Mesendoderm (in vitro differentiated cells): ENCODE measurements around the gene GRIK4.

Experiments
- DNase-seq: peaks from one replicate; pipeline ENCODE4 v3.0.0; 2013
- H2AK5ac ChIP-seq: 2 replicates; pipeline ENCODE4 v1.6.1; 2013; ENCODE audit warnings: low read length, inconsistent platforms
- H2BK120ac ChIP-seq: 2 replicates; pipeline ENCODE4 v1.6.1; 2013; ENCODE audit warnings: low read depth, mild to moderate bottlenecking, low read length, moderate library complexity, mixed read lengths
- H2BK15ac ChIP-seq: replicated peaks from 2 replicates; pipeline ENCODE4 v1.6.1; 2013; ENCODE audit warnings: low read depth, mild to moderate bottlenecking, moderate library complexity
- H2BK5ac ChIP-seq: 2 replicates; pipeline ENCODE4 v1.6.1; 2013; ENCODE audit warnings: low read length, inconsistent platforms
- H3K18ac ChIP-seq: 2 replicates; pipeline ENCODE4 v1.6.1; 2013; ENCODE audit warnings: mild to moderate bottlenecking, low read length, mixed read lengths
- H3K23ac ChIP-seq: one replicate; pipeline ENCODE4 v1.6.1; 2013; ENCODE audit warnings: low read length
- H3K27ac ChIP-seq: 2 replicates; pipeline ENCODE4 v1.5.1; 2013; ENCODE audit warnings: low read depth, mild to moderate bottlenecking, inconsistent platforms, low read length, moderate library complexity
- H3K27me3 ChIP-seq: 2 replicates; pipeline ENCODE4 v1.6.1; 2013; ENCODE audit warnings: low read length, control low read depth, mild to moderate bottlenecking, inconsistent platforms; ENCODE audit not compliant: insufficient read depth, poor library complexity
- H3K36me3 ChIP-seq: 2 replicates; pipeline ENCODE4 v1.6.1; 2013; ENCODE audit warnings: low read length, inconsistent platforms; ENCODE audit not compliant: control insufficient read depth, insufficient read depth
- H3K4ac ChIP-seq: one replicate; pipeline ENCODE4 v1.6.1; 2013; ENCODE audit warnings: low read depth, mild to moderate bottlenecking, low read length, moderate library complexity
- H3K4me1 ChIP-seq: 2 replicates; pipeline ENCODE4 v1.6.1; 2013; ENCODE audit warnings: low read depth, low read length, inconsistent platforms; ENCODE audit not compliant: control insufficient read depth
- H3K4me2 ChIP-seq: 2 replicates; pipeline ENCODE4 v1.6.1; 2013; ENCODE audit warnings: low read length
- H3K4me3 ChIP-seq: 2 replicates; pipeline ENCODE4 v1.5.1; 2013; ENCODE audit warnings: mild to moderate bottlenecking, low read length
- H3K56ac ChIP-seq: one replicate; pipeline ENCODE4 v1.6.1; 2013; ENCODE audit warnings: low read length
- H3K79me1 ChIP-seq: 2 replicates; pipeline ENCODE4 v1.6.1; 2013; ENCODE audit warnings: low read length, inconsistent platforms
- H3K79me2 ChIP-seq: 2 replicates; pipeline ENCODE4 v1.6.1; 2013; ENCODE audit warnings: mild to moderate bottlenecking, low read length; ENCODE audit not compliant: control insufficient read depth, insufficient read depth
- H3K9ac ChIP-seq: 2 replicates; pipeline ENCODE4 v1.6.1; 2013; ENCODE audit warnings: low read length, inconsistent platforms
- H4K5ac ChIP-seq: one replicate; pipeline ENCODE4 v1.6.1; 2013; ENCODE audit warnings: low read length
- H4K8ac ChIP-seq: one replicate; pipeline ENCODE4 v1.6.1; 2013; ENCODE audit warnings: low read depth, mild to moderate bottlenecking, control low read depth, low read length, moderate library complexity
- WGBS: extraction: QIAGEN DNeasy Blood & Tissue Kit; methylation state at CpG from one replicate; pipeline ENCODE4 v1.1.7; 2013; ENCODE audit warnings: low lambda C conversion rate, missing lambda C conversion rate; ENCODE audit not compliant: insufficient coverage; ENCODE audit errors: extremely low coverage; 5-methylcytosine and 5-hydroxymethylcytosine counted together

The GRIK4 gene

DNA sequence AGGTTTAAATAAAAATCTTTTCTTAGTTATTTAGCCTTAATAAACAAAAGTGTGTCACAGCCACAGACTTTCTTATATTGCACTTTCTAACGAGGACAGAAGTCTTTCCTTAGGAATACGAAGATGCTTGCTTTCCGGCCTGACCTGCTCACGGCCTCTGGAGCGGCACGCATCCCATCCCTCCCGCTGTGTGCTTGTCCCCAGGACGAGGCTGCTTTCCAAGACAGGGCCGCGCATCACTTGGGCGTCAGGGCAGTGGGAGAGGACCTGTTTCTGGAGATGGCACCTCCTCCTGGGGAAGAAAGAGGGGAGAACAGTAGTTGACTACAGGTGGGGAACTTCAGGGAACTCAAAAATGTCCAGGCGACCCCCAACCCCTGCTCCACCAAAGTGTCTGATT, 26.4 kb downstream of the GRIK4 start:
- no peak overlapping the region for H2BK15ac ChIP-seq
- H3K79me2 ChIP-seq: no peaks in the 10 kb centered on the region
- H3K36me3 ChIP-seq: no peaks in the 10 kb centered on the region
- no peak overlapping the region for H3K56ac ChIP-seq
- no peak overlapping the region for H3K23ac ChIP-seq
- no CpG with 5 or more reads among the region's 12 CpGs for WGBS
- no peaks in the 10 kb centered on the region for H3K27me3 ChIP-seq
- H3K79me1 ChIP-seq: no peaks in the 10 kb centered on the region
- no peak overlapping the region for H3K9ac ChIP-seq
- no peak overlapping the region for H3K27ac ChIP-seq
- no peak overlapping the region for H3K4me2 ChIP-seq
- no peak overlapping the region for H4K8ac ChIP-seq
- no peak for DNase-seq
- H3K4me3 ChIP-seq: no peak overlapping the region
- H3K18ac ChIP-seq: no peak overlapping the region
- no peak overlapping the region for H4K5ac ChIP-seq
- no peak overlapping the region for H2AK5ac ChIP-seq
- no peak overlapping the region for H2BK120ac ChIP-seq
- H3K4me1 ChIP-seq: no peaks in the 10 kb centered on the region
- H2BK5ac ChIP-seq: no peak overlapping the region
- H3K4ac ChIP-seq: no peak overlapping the region

DNA sequence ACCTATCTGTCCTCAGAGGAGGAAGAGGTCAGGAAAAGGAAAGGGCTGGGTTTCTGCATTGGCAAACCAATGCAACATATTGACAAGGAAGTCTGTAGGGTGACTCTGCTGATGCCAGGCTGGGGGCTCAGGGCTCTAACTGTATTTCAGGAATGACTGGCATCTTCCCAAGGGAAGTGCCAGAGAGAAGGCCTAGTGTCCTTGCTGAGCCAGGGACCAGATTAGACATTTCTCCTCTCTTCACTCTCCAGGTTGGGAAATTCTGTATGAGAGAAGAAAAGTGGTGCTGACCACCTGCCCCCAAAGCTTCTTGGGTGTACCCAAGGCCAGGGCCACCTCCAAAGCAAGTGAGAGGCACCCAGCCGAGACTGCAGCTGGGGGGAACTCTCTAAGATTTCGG, 27.2 kb downstream of the GRIK4 start:
- no CpG with 5 or more reads among the region's 2 CpGs for WGBS
- Histone ChIP-seq H4K5ac (no peak overlapping the region), H2BK5ac (no peak overlapping the region), H3K4ac (no peak overlapping the region), H3K27me3 (no peaks in the 10 kb centered on the region), H2BK15ac (no peak overlapping the region), H4K8ac (no peak overlapping the region), H3K4me3 (no peak overlapping the region), H3K79me1 (no peaks in the 10 kb centered on the region), H3K56ac (no peak overlapping the region), H2AK5ac (no peak overlapping the region), H3K9ac (no peak overlapping the region), H3K79me2 (no peaks in the 10 kb centered on the region), H3K27ac (no peak overlapping the region), H3K18ac (no peak overlapping the region), H3K23ac (no peak overlapping the region), H3K36me3 (no peaks in the 10 kb centered on the region), H2BK120ac (no peak overlapping the region), H3K4me1 (no peaks in the 10 kb centered on the region), H3K4me2 (no peak overlapping the region)
- no peak for DNase-seq

DNA sequence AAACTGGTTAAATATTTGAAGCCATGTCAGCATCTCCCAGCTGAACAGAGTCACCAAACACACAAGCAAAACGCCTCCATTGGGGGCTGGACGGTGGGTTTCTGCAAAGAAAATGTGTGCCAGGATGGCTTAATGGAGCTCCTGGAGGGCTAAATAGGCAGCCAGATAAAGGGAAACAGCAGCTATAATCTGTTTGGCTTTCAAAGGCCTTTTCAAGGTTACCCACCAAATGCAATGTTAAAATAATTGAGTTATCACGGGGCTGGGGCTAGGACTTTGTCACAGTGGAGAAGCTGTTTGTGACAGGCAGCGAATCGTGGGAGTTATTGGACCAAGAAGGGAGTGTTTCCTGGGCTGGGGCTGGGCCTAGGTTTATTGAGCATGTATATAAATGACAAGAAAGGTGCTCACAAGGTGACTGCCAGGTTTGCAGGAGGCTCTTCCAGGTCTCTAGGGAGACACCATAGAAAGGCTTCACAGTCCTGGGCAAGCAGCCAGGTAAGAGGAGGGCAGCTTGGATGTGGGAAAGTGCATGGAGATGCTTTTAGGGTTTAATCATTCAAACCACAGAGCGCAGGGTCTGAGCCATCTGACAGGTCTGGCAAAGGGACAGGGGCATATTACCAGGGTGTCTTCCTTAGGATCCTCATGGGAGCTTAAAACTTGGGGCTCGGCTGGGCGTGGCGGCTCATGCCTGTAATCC, 28.3 kb downstream of the GRIK4 start:
- H3K18ac ChIP-seq: no peak overlapping the region
- no peaks in the 10 kb centered on the region for H3K79me2 ChIP-seq
- DNase-seq: no peak
- no peak overlapping the region for H2AK5ac ChIP-seq
- H3K9ac ChIP-seq: no peak overlapping the region
- H3K4ac ChIP-seq: no peak overlapping the region
- no peak overlapping the region for H4K8ac ChIP-seq
- H3K56ac ChIP-seq: no peak overlapping the region
- no peaks in the 10 kb centered on the region for H3K79me1 ChIP-seq
- no CpG with 5 or more reads among the region's 9 CpGs for WGBS
- no peak overlapping the region for H3K27ac ChIP-seq
- no peak overlapping the region for H3K23ac ChIP-seq
- no peak overlapping the region for H4K5ac ChIP-seq
- no peak overlapping the region for H2BK15ac ChIP-seq
- no peak overlapping the region for H2BK120ac ChIP-seq
- no peaks in the 10 kb centered on the region for H3K27me3 ChIP-seq
- no peaks in the 10 kb centered on the region for H3K4me1 ChIP-seq
- no peaks in the 10 kb centered on the region for H3K36me3 ChIP-seq
- no peak overlapping the region for H3K4me3 ChIP-seq
- no peak overlapping the region for H2BK5ac ChIP-seq
- no peak overlapping the region for H3K4me2 ChIP-seq

DNA sequence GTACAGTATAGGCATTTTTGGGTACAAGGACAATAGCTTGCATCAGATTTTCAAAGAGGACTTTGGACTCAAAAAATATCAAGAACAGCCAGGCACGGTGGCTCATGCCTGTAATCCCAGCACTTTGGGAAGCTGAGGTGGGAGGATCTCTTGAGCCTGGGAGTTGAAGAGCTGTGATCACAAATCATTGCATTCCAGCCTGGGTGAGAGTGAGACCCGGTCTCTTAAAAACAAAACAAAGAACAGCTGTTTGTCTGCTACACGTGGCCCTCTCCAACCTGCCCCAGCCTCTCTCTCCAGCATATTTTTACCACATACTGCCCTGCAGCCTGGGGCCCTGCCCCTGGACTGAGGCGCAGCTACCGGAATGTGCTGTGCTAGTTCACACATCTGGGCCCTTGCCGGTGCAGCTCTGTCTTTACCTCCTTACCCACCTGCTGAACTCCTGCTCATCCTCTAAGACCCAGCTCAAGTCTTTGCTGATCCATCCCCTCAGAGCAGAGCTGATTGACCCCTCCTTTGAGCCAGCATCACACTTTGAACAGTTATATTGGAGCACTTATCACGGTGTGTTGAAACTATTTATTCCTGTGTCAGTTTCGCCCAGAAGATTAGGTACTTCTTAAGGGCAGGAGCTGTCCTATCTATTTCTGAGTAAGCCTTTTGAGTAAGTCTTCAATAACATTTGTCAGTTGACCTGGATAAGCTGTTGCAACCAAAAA, 29.4 kb downstream of the GRIK4 start:
- H3K79me1 ChIP-seq: no peaks in the 10 kb centered on the region
- no peak overlapping the region for H3K4me3 ChIP-seq
- no peak for DNase-seq
- no peak overlapping the region for H3K4ac ChIP-seq
- H3K27ac ChIP-seq: no peak overlapping the region
- no peak overlapping the region for H4K5ac ChIP-seq
- no peak overlapping the region for H2BK120ac ChIP-seq
- H2BK5ac ChIP-seq: no peak overlapping the region
- H3K23ac ChIP-seq: no peak overlapping the region
- no peaks in the 10 kb centered on the region for H3K79me2 ChIP-seq
- no peak overlapping the region for H4K8ac ChIP-seq
- H3K27me3 ChIP-seq: no peaks in the 10 kb centered on the region
- H3K4me1 ChIP-seq: no peaks in the 10 kb centered on the region
- H3K56ac ChIP-seq: no peak overlapping the region
- H2AK5ac ChIP-seq: no peak overlapping the region
- no peaks in the 10 kb centered on the region for H3K36me3 ChIP-seq
- no peak overlapping the region for H3K4me2 ChIP-seq
- H2BK15ac ChIP-seq: no peak overlapping the region
- no peak overlapping the region for H3K18ac ChIP-seq
- no peak overlapping the region for H3K9ac ChIP-seq
- no CpG with 5 or more reads among the region's 8 CpGs for WGBS

DNA sequence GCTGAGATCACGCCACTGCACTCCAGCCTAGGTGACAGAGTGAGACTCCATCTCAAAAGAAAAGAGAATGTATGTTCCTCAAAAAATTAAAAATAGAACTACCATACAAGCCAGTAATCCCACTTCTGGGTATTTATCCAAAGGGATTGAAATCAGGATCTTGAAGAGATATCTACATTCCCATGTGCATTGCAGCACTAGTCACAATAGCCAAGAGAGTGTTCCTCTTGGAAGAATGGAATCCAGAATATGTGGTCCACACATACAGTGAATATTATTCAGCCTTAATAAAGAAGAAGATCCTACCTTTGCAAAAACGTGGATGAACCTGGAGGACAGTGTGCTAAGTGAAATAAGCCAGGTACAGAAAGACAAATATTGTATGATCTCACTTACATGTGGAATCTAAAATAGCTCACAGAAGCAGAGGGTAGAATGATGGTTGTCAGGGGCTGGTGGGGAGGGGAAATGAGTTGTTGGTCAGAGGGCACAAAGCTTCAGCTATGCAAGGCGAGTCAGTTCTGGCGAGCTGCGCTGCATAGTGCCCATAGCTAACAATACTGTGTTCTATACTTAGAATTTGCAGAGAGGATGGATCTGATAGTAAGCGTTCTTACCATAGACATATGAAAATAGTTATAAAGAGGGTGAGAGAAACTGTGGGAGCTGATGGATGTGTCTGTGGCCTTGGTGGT, 32.1 kb downstream of the GRIK4 start:
- Histone ChIP-seq H4K5ac (no peak overlapping the region), H2AK5ac (no peak overlapping the region), H2BK120ac (no peak overlapping the region), H2BK5ac (no peak overlapping the region), H3K27me3 (no peaks in the 10 kb centered on the region), H3K4me1 (no peaks in the 10 kb centered on the region), H3K56ac (no peak overlapping the region), H2BK15ac (no peak overlapping the region), H3K79me1 (no peaks in the 10 kb centered on the region), H3K27ac (no peak overlapping the region), H3K4ac (no peak overlapping the region), H3K36me3 (no peaks in the 10 kb centered on the region), H3K4me2 (no peak overlapping the region), H3K23ac (no peak overlapping the region), H3K79me2 (no peaks in the 10 kb centered on the region), H3K18ac (no peak overlapping the region), H3K9ac (no peak overlapping the region), H4K8ac (no peak overlapping the region), H3K4me3 (no peak overlapping the region)
- DNase-seq: no peak
- WGBS: no CpG with 5 or more reads among the region's 6 CpGs
